WTC11 (cell line): ENCODE measurements around the gene TFEC. TPM values are rescaled to one million over a fixed set of nuclear protein-coding genes. Genes with fewer than 3 reads are reported as not detected.

Experiments used
- ATAC-seq: fragments of 200-7000 bp; cut with Tn5 transposase; 2 replicates; pipeline ENCODE4 v1.10.0; 2021; ENCODE audit warnings: mild to moderate bottlenecking, moderate library complexity
- CTCF ChIA-PET: fragments of 300-600 bp; sonication (Branson Sonifier 250); formaldehyde crosslinking; loops from one replicate; lab custom pipeline; 2021; ENCODE audit warnings: antibody characterized with exemption; lab: Charles Lee
- POLR2A ChIA-PET: fragments of 350-600 bp; sonication (Branson Sonifier 250); formaldehyde crosslinking; loops from one replicate; lab custom pipeline; 2021; ENCODE audit warnings: antibody characterized with exemption; lab: Charles Lee
- DNase-seq: peaks from one replicate; pipeline ENCODE4 v3.0.0; 2021; ENCODE audit warnings: low spot score
- H3K27ac Mint-ChIP-seq: 2 replicates; pipeline ENCODE4 v1.8.0; 2021; ENCODE audit warnings: mixed read lengths
- H3K27me3 Mint-ChIP-seq: 2 replicates; pipeline ENCODE4 v1.8.0; 2021; ENCODE audit warnings: low read depth, mild to moderate bottlenecking, moderate library complexity, mixed read lengths
- H3K36me3 Mint-ChIP-seq: 2 replicates; pipeline ENCODE4 v1.8.0; 2021; ENCODE audit warnings: mixed read lengths
- H3K4me1 Mint-ChIP-seq: 2 replicates; pipeline ENCODE4 v1.8.0; 2022; ENCODE audit warnings: mixed read lengths
- H3K4me3 Mint-ChIP-seq: 2 replicates; pipeline ENCODE4 v1.8.0; 2021; ENCODE audit warnings: mild to moderate bottlenecking, moderate library complexity, mixed read lengths
- H3K9me3 Mint-ChIP-seq: 2 replicates; pipeline ENCODE4 v1.8.0; 2021; ENCODE audit warnings: mixed read lengths
- CREB1 ChIP-seq: sonication (generic); formaldehyde crosslinking; IDR thresholded peaks from 2 replicates; pipeline ENCODE4 v1.8.0; 2023; ENCODE audit warnings: mild to moderate bottlenecking, missing genetic modification reagents
- ETV6 ChIP-seq: sonication (generic); formaldehyde crosslinking; IDR thresholded peaks from 2 replicates; pipeline ENCODE4 v1.8.1; 2022; ENCODE audit warnings: mild to moderate bottlenecking, missing genetic modification reagents
- JAZF1 ChIP-seq: fragments of 250-450 bp; sonication (Bioruptor Pico); IDR thresholded peaks from 2 replicates; pipeline ENCODE4 v1.9.0; 2021; ENCODE audit warnings: moderate library complexity, mild to moderate bottlenecking, inconsistent platforms
- NR2C2 ChIP-seq: sonication (generic); formaldehyde crosslinking; IDR thresholded peaks from 2 replicates; pipeline ENCODE4 v1.8.0; 2022; ENCODE audit warnings: mild to moderate bottlenecking, missing genetic modification reagents
- OVOL2 ChIP-seq: fragments of 250-450 bp; sonication (Bioruptor Pico); IDR thresholded peaks from 2 replicates; pipeline ENCODE4 v1.9.0; 2021; ENCODE audit warnings: mild to moderate bottlenecking, borderline replicate concordance
- TEAD4 ChIP-seq: sonication (generic); formaldehyde crosslinking; IDR thresholded peaks from 2 replicates; pipeline ENCODE4 v1.8.0; 2022; ENCODE audit warnings: mild to moderate bottlenecking, missing genetic modification reagents
- TP53 ChIP-seq: sonication (generic); formaldehyde crosslinking; IDR thresholded peaks from 2 replicates; pipeline ENCODE4 v1.8.1; 2023; ENCODE audit warnings: mild to moderate bottlenecking, missing genetic modification reagents
- ZNF232 ChIP-seq: sonication (generic); formaldehyde crosslinking; IDR thresholded peaks from 2 replicates; pipeline ENCODE4 v1.8.0; 2022; ENCODE audit warnings: mild to moderate bottlenecking, missing genetic modification reagents
- ZNF416 ChIP-seq: fragments of 250-450 bp; sonication (Bioruptor Pico); IDR thresholded peaks from 2 replicates; pipeline ENCODE4 v1.9.0; 2021; ENCODE audit warnings: mild to moderate bottlenecking, inconsistent platforms
- total RNA-seq: library from RNA; stranded (reverse); gene quantifications from 3 replicates; pipeline ENCODE4 v1.2.3, GENCODE V29; 2021
- TF ChIP-seq, protein P1 (sequence below): fragments of 250-450 bp; sonication (Bioruptor Pico); conservative IDR thresholded peaks from 2 replicates; pipeline ENCODE4 v1.9.0; 2021; ENCODE audit warnings: mild to moderate bottlenecking
- TF ChIP-seq, protein P2 (sequence below): sonication (generic); formaldehyde crosslinking; IDR thresholded peaks from 2 replicates; pipeline ENCODE4 v1.8.0; 2023; ENCODE audit warnings: missing genetic modification reagents
- TF ChIP-seq, protein P3 (sequence below): sonication (generic); formaldehyde crosslinking; IDR thresholded peaks from 2 replicates; pipeline ENCODE4 v1.8.1; 2023; ENCODE audit warnings: mild to moderate bottlenecking, missing genetic modification reagents, borderline replicate concordance
- TF ChIP-seq, protein P4 (sequence below): sonication (generic); formaldehyde crosslinking; IDR thresholded peaks from 2 replicates; pipeline ENCODE4 v1.8.0; 2022; ENCODE audit warnings: mild to moderate bottlenecking, missing genetic modification reagents
- TF ChIP-seq, protein P5 (sequence below): sonication (generic); formaldehyde crosslinking; IDR thresholded peaks from 2 replicates; pipeline ENCODE4 v1.8.1; 2023; ENCODE audit warnings: mild to moderate bottlenecking, missing genetic modification reagents
- TF ChIP-seq, protein P6 (sequence below): sonication (generic); formaldehyde crosslinking; IDR thresholded peaks from 2 replicates; pipeline ENCODE4 v1.8.1; 2023; ENCODE audit warnings: mild to moderate bottlenecking, missing genetic modification reagents, moderate library complexity
- TF ChIP-seq, protein P7 (sequence below): fragments of 250-450 bp; sonication (Bioruptor Pico); IDR thresholded peaks from 2 replicates; pipeline ENCODE4 v1.8.0; 2021; ENCODE audit warnings: mild to moderate bottlenecking
- TF ChIP-seq, protein P8 (sequence below): sonication (generic); formaldehyde crosslinking; IDR thresholded peaks from 2 replicates; pipeline ENCODE4 v1.8.1; 2022; ENCODE audit warnings: mild to moderate bottlenecking, moderate library complexity, missing genetic modification reagents

The TFEC gene
- total RNA-seq, 1 experiment from 2014 or later, result 0.17 TPM

DNA sequence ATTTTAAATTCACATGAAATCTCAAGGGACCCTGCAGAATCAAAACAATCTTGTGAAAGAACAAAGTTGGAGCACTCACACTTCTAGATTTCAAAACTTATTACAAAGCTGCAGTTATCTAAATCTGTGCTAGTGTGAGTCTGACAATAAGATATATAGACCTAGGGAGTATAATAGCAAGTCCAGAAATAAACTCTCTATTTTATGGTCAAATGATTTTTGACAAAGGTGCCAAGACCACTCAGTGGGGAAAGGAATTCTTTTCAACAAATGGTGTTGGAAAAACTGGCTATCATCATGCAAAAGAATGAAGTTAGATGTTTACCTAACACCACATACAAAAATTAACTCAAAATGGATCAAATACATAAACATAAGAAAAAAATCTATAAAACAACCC, 68.2 kb downstream of the TFEC start:
- POLR2A ChIA-PET, result no interaction called here

DNA sequence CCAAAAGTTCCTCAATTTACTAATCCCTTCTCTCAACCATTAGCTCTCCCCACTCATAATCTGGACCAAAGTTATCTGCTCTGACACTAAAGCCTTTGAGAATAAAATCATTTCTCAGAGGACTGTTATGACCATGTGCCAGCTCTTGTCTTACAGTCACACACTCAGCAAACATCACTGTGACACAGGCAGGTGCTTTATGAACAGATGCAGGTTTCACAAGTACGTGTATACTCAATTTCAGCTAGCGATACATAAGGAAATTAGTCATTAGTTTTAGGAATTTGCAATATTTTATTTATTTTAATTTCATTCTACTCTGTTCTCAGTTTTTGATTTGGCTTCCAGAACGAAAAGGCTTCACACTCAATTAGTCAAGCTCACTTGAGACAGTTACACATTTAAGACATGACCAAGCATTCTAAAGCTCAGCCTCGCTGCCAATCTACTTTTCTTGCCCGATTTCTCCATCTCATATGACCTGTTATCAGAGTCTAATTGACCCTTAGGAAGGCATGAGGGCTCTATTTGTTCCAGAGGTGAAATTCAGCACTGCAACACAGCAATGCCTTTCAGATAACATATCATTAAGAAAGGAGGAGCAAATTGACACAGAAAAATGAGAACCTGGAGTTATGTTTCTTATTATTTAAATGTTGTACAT, 76.8 kb downstream of the TFEC start:
- no peaks in the 10 kb centered on the region for H3K27me3 Mint-ChIP-seq
- no peak overlapping the region for H3K4me3 Mint-ChIP-seq
- CTCF ChIA-PET, result no interaction called here
- no peak overlapping the region for H3K27ac Mint-ChIP-seq
- POLR2A ChIA-PET, result no interaction called here
- ATAC-seq (no peak), DNase-seq (no peak)
- H3K36me3 Mint-ChIP-seq, result no peaks in the 10 kb centered on the region
- H3K9me3 Mint-ChIP-seq, result no peaks in the 10 kb centered on the region
- no peaks in the 10 kb centered on the region for H3K4me1 Mint-ChIP-seq
- TF ChIP-seq NR2C2 (CRISPR knock-in tag) (no peak), OVOL2 (CRISPR knock-in tag) (no peak), TP53 (CRISPR knock-in tag) (no peak), ETV6 (no peak), ZNF232 (CRISPR knock-in tag) (no peak)
- TF ChIP-seq, protein P1, sequence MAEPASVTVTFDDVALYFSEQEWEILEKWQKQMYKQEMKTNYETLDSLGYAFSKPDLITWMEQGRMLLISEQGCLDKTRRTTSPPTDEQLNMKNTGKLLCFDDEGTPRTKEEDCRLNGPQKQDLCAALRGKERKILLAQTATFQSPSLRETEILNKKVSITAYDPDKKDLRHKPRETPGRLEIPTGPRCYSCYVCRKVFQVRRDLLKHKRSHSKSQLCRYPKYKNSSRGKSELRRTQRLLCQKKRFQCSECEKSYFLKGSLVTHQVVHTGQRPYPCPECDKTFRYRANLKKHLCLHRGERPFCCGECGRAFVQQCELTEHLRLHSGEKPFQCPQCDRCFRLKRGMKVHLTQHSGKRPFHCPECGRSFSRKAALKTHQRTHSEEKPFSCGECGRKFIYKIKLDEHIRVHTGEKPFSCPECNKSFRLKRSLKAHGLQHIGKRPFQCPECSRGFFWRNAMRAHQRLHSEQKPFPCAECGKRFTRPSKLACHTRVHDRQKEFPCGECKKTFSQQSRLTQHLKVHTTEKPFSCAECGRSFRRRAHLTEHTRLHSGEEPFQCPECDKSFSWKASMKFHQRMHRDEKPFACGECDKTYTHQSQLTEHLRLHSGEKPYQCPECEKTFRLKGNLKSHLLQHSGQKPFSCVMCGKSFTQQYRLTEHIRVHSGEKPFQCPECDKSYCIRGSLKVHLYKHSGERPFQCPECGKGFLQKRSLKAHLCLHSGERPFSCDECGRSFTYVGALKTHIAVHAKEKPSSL, result no peak
- TF ChIP-seq, protein P2, sequence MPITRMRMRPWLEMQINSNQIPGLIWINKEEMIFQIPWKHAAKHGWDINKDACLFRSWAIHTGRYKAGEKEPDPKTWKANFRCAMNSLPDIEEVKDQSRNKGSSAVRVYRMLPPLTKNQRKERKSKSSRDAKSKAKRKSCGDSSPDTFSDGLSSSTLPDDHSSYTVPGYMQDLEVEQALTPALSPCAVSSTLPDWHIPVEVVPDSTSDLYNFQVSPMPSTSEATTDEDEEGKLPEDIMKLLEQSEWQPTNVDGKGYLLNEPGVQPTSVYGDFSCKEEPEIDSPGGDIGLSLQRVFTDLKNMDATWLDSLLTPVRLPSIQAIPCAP (CRISPR knock-in tag), result no peak
- TF ChIP-seq, protein P3, sequence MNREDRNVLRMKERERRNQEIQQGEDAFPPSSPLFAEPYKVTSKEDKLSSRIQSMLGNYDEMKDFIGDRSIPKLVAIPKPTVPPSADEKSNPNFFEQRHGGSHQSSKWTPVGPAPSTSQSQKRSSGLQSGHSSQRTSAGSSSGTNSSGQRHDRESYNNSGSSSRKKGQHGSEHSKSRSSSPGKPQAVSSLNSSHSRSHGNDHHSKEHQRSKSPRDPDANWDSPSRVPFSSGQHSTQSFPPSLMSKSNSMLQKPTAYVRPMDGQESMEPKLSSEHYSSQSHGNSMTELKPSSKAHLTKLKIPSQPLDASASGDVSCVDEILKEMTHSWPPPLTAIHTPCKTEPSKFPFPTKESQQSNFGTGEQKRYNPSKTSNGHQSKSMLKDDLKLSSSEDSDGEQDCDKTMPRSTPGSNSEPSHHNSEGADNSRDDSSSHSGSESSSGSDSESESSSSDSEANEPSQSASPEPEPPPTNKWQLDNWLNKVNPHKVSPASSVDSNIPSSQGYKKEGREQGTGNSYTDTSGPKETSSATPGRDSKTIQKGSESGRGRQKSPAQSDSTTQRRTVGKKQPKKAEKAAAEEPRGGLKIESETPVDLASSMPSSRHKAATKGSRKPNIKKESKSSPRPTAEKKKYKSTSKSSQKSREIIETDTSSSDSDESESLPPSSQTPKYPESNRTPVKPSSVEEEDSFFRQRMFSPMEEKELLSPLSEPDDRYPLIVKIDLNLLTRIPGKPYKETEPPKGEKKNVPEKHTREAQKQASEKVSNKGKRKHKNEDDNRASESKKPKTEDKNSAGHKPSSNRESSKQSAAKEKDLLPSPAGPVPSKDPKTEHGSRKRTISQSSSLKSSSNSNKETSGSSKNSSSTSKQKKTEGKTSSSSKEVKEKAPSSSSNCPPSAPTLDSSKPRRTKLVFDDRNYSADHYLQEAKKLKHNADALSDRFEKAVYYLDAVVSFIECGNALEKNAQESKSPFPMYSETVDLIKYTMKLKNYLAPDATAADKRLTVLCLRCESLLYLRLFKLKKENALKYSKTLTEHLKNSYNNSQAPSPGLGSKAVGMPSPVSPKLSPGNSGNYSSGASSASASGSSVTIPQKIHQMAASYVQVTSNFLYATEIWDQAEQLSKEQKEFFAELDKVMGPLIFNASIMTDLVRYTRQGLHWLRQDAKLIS (CRISPR knock-in tag), result no peak
- TF ChIP-seq, protein P4, sequence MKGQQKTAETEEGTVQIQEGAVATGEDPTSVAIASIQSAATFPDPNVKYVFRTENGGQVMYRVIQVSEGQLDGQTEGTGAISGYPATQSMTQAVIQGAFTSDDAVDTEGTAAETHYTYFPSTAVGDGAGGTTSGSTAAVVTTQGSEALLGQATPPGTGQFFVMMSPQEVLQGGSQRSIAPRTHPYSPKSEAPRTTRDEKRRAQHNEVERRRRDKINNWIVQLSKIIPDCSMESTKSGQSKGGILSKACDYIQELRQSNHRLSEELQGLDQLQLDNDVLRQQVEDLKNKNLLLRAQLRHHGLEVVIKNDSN (CRISPR knock-in tag), result no peak
- TF ChIP-seq, protein P5, sequence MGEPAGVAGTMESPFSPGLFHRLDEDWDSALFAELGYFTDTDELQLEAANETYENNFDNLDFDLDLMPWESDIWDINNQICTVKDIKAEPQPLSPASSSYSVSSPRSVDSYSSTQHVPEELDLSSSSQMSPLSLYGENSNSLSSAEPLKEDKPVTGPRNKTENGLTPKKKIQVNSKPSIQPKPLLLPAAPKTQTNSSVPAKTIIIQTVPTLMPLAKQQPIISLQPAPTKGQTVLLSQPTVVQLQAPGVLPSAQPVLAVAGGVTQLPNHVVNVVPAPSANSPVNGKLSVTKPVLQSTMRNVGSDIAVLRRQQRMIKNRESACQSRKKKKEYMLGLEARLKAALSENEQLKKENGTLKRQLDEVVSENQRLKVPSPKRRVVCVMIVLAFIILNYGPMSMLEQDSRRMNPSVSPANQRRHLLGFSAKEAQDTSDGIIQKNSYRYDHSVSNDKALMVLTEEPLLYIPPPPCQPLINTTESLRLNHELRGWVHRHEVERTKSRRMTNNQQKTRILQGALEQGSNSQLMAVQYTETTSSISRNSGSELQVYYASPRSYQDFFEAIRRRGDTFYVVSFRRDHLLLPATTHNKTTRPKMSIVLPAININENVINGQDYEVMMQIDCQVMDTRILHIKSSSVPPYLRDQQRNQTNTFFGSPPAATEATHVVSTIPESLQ (CRISPR knock-in tag), result no peak
- TF ChIP-seq, protein P6, sequence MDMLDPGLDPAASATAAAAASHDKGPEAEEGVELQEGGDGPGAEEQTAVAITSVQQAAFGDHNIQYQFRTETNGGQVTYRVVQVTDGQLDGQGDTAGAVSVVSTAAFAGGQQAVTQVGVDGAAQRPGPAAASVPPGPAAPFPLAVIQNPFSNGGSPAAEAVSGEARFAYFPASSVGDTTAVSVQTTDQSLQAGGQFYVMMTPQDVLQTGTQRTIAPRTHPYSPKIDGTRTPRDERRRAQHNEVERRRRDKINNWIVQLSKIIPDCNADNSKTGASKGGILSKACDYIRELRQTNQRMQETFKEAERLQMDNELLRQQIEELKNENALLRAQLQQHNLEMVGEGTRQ (CRISPR knock-in tag), result no peak
- TF ChIP-seq, protein P7, sequence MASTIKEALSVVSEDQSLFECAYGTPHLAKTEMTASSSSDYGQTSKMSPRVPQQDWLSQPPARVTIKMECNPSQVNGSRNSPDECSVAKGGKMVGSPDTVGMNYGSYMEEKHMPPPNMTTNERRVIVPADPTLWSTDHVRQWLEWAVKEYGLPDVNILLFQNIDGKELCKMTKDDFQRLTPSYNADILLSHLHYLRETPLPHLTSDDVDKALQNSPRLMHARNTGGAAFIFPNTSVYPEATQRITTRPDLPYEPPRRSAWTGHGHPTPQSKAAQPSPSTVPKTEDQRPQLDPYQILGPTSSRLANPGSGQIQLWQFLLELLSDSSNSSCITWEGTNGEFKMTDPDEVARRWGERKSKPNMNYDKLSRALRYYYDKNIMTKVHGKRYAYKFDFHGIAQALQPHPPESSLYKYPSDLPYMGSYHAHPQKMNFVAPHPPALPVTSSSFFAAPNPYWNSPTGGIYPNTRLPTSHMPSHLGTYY (CRISPR knock-in tag), result no peak

More for the DNA sequence above, 68.2 kb downstream of the TFEC start:
- CTCF ChIA-PET, result no interaction called here
- DNase-seq, result no peak
- no peaks in the 10 kb centered on the region for H3K36me3 Mint-ChIP-seq
- no peak for ATAC-seq
- no peak for TF ChIP-seq JAZF1 (CRISPR knock-in tag)
- TF ChIP-seq, protein P8, sequence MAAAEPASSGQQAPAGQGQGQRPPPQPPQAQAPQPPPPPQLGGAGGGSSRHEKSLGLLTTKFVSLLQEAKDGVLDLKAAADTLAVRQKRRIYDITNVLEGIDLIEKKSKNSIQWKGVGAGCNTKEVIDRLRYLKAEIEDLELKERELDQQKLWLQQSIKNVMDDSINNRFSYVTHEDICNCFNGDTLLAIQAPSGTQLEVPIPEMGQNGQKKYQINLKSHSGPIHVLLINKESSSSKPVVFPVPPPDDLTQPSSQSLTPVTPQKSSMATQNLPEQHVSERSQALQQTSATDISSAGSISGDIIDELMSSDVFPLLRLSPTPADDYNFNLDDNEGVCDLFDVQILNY (CRISPR knock-in tag), result no peak
- no peak for TF ChIP-seq TEAD4
- no peak for TF ChIP-seq CREB1
- TF ChIP-seq, protein P6 (CRISPR knock-in tag), result no peak
- TF ChIP-seq ZNF416 (CRISPR knock-in tag), result no peak
- no peaks in the 10 kb centered on the region for H3K9me3 Mint-ChIP-seq
- no peak overlapping the region for H3K4me3 Mint-ChIP-seq
- no peaks in the 10 kb centered on the region for H3K27me3 Mint-ChIP-seq
- no peaks in the 10 kb centered on the region for H3K4me1 Mint-ChIP-seq
- H3K27ac Mint-ChIP-seq, result no peak overlapping the region
